IMR-90 (cell line): ENCODE data around the gene MGST2. TPM values are rescaled to one million over a fixed set of nuclear protein-coding genes. Genes with fewer than 3 reads are reported as not detected.

Experiments used
- ATAC-seq: fragments of 200-7000 bp; cut with Tn5 transposase; 2 replicates; pipeline ENCODE4 v1.9.1; 2020; ENCODE audit warnings: low read depth, mild to moderate bottlenecking, moderate library complexity
- BruUV-seq: library from RNA; stranded (reverse); fragments of 400-500 nt; replicated peaks from 2 replicates; lab custom pipeline; 2021; lab: Mats Ljungman, UMichigan
- CTCF ChIA-PET: fragments of 300-600 bp; formaldehyde crosslinking; extraction: SDS; loops from one replicate; lab custom pipeline; 2021; ENCODE audit warnings: antibody characterized with exemption; lab: Yijun Ruan, JAX
- POLR2A ChIA-PET: fragments of 300-600 bp; sonication (Branson Sonifier 250); formaldehyde crosslinking; loops from one replicate; lab custom pipeline; 2022; ENCODE audit warnings: antibody characterized with exemption; ENCODE audit not compliant: unreplicated experiment; lab: Charles Lee
- DNase-seq: peaks from one replicate; pipeline ENCODE4 v3.0.0; 2013
- H2AFZ ChIP-seq: replicated peaks from 2 replicates; pipeline ENCODE3; 2013; ENCODE audit warnings: low read length, mild to moderate bottlenecking; ENCODE audit not compliant: poor library complexity
- H2AK5ac ChIP-seq: 2 replicates; pipeline ENCODE4 v1.6.1; 2013; ENCODE audit warnings: low read depth, low read length, inconsistent platforms
- H2AK9ac ChIP-seq: replicated peaks from 2 replicates; pipeline ENCODE3; 2013; ENCODE audit warnings: mild to moderate bottlenecking, low read depth, low read length, moderate library complexity; ENCODE audit not compliant: poor library complexity
- H2BK120ac ChIP-seq: 2 replicates; pipeline ENCODE4 v1.6.1; 2013; ENCODE audit warnings: low read depth, low read length, inconsistent platforms
- H2BK15ac ChIP-seq: 3 replicates; pipeline ENCODE4 v1.6.1; 2013; ENCODE audit warnings: low read depth, low read length, inconsistent platforms
- H2BK20ac ChIP-seq: 2 replicates; pipeline ENCODE4 v1.6.1; 2013; ENCODE audit warnings: low read depth, mild to moderate bottlenecking, inconsistent platforms, low read length, moderate library complexity
- H2BK5ac ChIP-seq: 2 replicates; pipeline ENCODE4 v1.6.1; 2013; ENCODE audit warnings: mild to moderate bottlenecking, low read depth, low read length, inconsistent platforms; ENCODE audit not compliant: poor library complexity, severe bottlenecking
- H3K14ac ChIP-seq: replicated peaks from 2 replicates; pipeline ENCODE4 v1.6.1; 2013; ENCODE audit warnings: low read depth, low read length, inconsistent platforms
- H3K18ac ChIP-seq: 2 replicates; pipeline ENCODE4 v1.6.1; 2013; ENCODE audit warnings: low read depth, low read length, control low read depth
- H3K23ac ChIP-seq: 2 replicates; pipeline ENCODE4 v1.6.1; 2013; ENCODE audit warnings: low read depth, low read length, inconsistent platforms
- H3K27ac ChIP-seq: 2 replicates; pipeline ENCODE4 v1.5.1; 2013; ENCODE audit warnings: mild to moderate bottlenecking, control low read depth, low read length; ENCODE audit not compliant: insufficient read depth
- H3K27me3 ChIP-seq: 2 replicates; pipeline ENCODE4 v1.6.1; 2013; ENCODE audit warnings: low read length; ENCODE audit not compliant: control insufficient read depth, insufficient read depth
- H3K36me3 ChIP-seq: 2 replicates; pipeline ENCODE4 v1.6.1; 2013; ENCODE audit warnings: low read length, mixed read lengths; ENCODE audit not compliant: control insufficient read depth, insufficient read depth
- H3K4ac ChIP-seq: 2 replicates; pipeline ENCODE4 v1.6.1; 2013; ENCODE audit warnings: low read depth, low read length, inconsistent platforms
- H3K4me1 ChIP-seq: 2 replicates; pipeline ENCODE4 v1.6.1; 2013; ENCODE audit warnings: low read length, mixed read lengths; ENCODE audit not compliant: control insufficient read depth, insufficient read depth
- H3K4me2 ChIP-seq: 2 replicates; pipeline ENCODE4 v1.6.1; 2013; ENCODE audit warnings: low read depth, mild to moderate bottlenecking, control low read depth, low read length, moderate library complexity
- H3K4me3 ChIP-seq: 2 replicates; pipeline ENCODE4 v1.5.1; 2013; ENCODE audit warnings: low read depth, mild to moderate bottlenecking, control low read depth, low read length, moderate library complexity; ENCODE audit not compliant: insufficient read depth
- H3K56ac ChIP-seq: 2 replicates; pipeline ENCODE4 v1.6.1; 2013; ENCODE audit warnings: low read length, inconsistent platforms; ENCODE audit not compliant: insufficient read depth; ENCODE audit errors: extremely low read depth
- H3K79me1 ChIP-seq, 2 experiments: 2 replicates each; pipeline ENCODE4 v1.6.1; 2013; ENCODE audit warnings: low read length in 2 of 2, inconsistent platforms in 1 of 2, low read depth in 1 of 2
- H3K9ac ChIP-seq: 2 replicates; pipeline ENCODE4 v1.6.1; 2013; ENCODE audit warnings: low read depth, low read length, control low read depth
- H3K9me1 ChIP-seq: 2 replicates; pipeline ENCODE4 v1.6.1; 2013; ENCODE audit warnings: low read length, inconsistent platforms; ENCODE audit not compliant: insufficient read depth
- H3K9me3 ChIP-seq: 2 replicates; pipeline ENCODE4 v1.6.1; 2013; ENCODE audit warnings: low read length; ENCODE audit not compliant: control insufficient read depth, insufficient read depth
- H4K20me1 ChIP-seq: 2 replicates; pipeline ENCODE4 v1.6.1; 2013; ENCODE audit warnings: low read length, inconsistent platforms; ENCODE audit not compliant: insufficient read depth
- H4K5ac ChIP-seq: 2 replicates; pipeline ENCODE4 v1.6.1; 2013; ENCODE audit warnings: mild to moderate bottlenecking, low read depth, low read length, control low read depth
- H4K8ac ChIP-seq, 2 experiments: 2 replicates each; pipeline ENCODE4 v1.6.1; 2013; ENCODE audit warnings: low read depth in 2 of 2, low read length in 2 of 2, control low read depth in 1 of 2, inconsistent platforms in 1 of 2
- H4K91ac ChIP-seq: 2 replicates; pipeline ENCODE4 v1.6.1; 2013; ENCODE audit warnings: low read depth, low read length, inconsistent platforms; ENCODE audit not compliant: insufficient read depth
- MAFK ChIP-seq: IDR thresholded peaks from 2 replicates; pipeline ENCODE4 v1.6.1; 2012; ENCODE audit warnings: low read depth, low read length, improper control_type of control experiment
- RAD21 ChIP-seq: IDR thresholded peaks from 2 replicates; pipeline ENCODE4 v1.6.1; 2012; ENCODE audit warnings: low read length, improper control_type of control experiment
- SMC3 ChIP-seq: fragments of 150-350 bp; IDR thresholded peaks from 2 replicates; pipeline ENCODE4 v1.6.1; 2016; ENCODE audit warnings: low read depth, mild to moderate bottlenecking, antibody characterized with exemption, low read length, moderate library complexity
- WGBS, 2 experiments: methylation state at CpG; one replicate each; pipeline versions ENCODE4 v1.1.5 to v1.1.7; 2013; ENCODE audit warnings: missing lambda C conversion rate in 2 of 2; ENCODE audit not compliant: insufficient read length in 1 of 2; ENCODE audit errors: extremely low coverage in 2 of 2; 5-methylcytosine and 5-hydroxymethylcytosine counted together
- dilution Hi-C: fragments of 300-500 bp; cut with HindIII; formaldehyde crosslinking; loops from one replicate; pipeline ENCODE4 v1.14.3; 2018; ENCODE audit warnings: low sequenced_read_pairs; ENCODE audit not compliant: unreplicated experiment
- in situ Hi-C: fragments of 300-500 bp; cut with MboI; formaldehyde crosslinking; loops from 3 replicates; pipeline ENCODE4 v1.14.3; 2019; ENCODE audit warnings: low sequenced_read_pairs, inconsistent platforms, mixed read lengths
- intact Hi-C: fragments of 100-400 bp; cut with micrococcal nuclease; formaldehyde crosslinking; loops from 2 replicates; pipeline ENCODE4 v1.10.0; 2022
- polyA plus RNA-seq, 3 experiments: library from polyadenylated mRNA; depleted of rRNA; stranded (reverse); fragments of >200 nt; gene quantifications; 2 replicates each; pipeline ENCODE4 v1.2.3, GENCODE V29; 2012; ENCODE audit warnings: low replicate concordance in 1 of 3
- total RNA-seq: library from RNA; depleted of rRNA; stranded (reverse); fragments of >200 nt; gene quantifications from 2 replicates; pipeline ENCODE4 v1.2.3, GENCODE V29; 2012
- TF ChIP-seq, protein P1 (sequence below): fragments of 150-350 bp; IDR thresholded peaks from 2 replicates; pipeline ENCODE4 v1.6.1; 2016; ENCODE audit warnings: low read depth, mild to moderate bottlenecking, low read length, moderate library complexity, borderline replicate concordance
- TF ChIP-seq, protein P2 (sequence below): conservative IDR thresholded peaks from 2 replicates; pipeline ENCODE4 v1.5.1; 2012; ENCODE audit warnings: mild to moderate bottlenecking, low read depth, low read length, improper control_type of control experiment

The MGST2 gene
- total and polyA plus RNA-seq, 2 of the 4 experiments (the other 2 are of a cell fraction): 4.8 to 10.5 TPM

DNA sequence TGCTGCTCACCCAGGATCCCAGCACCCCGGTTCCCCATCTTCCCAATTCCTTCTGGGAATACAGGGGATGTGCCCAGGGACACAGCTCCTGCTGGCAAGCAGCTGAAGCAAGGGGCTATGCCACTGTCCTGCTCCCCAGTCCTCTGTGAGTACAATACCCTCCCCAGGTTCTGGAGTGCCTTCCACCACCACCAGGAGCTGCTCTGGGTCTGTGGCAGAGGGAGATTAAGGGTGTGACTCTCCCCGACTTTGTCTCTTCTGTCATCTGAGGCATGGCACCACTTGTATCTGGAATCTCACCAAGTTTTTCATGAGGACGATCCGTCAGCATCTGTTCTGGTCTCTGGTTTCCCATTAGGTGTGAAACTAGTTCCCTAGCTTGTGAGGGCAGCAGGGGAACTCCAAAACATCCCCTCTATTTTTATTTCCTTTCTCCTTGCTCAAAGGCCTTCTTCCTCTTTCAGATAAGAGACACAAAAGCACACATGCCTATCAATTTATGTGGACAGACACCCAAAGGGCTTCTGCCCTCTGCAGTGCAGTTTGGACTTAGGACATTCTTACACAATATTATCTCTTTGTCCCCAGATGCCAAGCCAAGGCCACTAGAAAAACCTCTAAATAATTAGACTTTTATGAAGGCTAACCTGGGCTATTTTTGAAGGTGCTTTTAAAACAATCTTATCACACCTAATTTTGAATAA lies 26.8 kb downstream of the MGST2 start:
- Histone ChIP-seq H3K4me1 (peaks cover 1% of the 10 kb centered on the region; the same call in 1 of the 2 replicates), H3K36me3 (no peaks in the 10 kb centered on the region), H3K18ac (no peak overlapping the region), H4K91ac (no peak overlapping the region), H3K14ac (no peak overlapping the region), H2AK5ac (no peak overlapping the region), H4K5ac (no peak overlapping the region), H3K23ac (no peak overlapping the region), H3K27me3 (no peaks in the 10 kb centered on the region), H4K20me1 (no peaks in the 10 kb centered on the region), H3K9me3 (no peaks in the 10 kb centered on the region; the same call in 1 of the 2 replicates), H3K4me3 (no peak overlapping the region), H3K27ac (no peak overlapping the region), H2BK120ac (no peak overlapping the region), H2BK5ac (no peak overlapping the region), H2BK20ac (no peak overlapping the region), H3K56ac (no peak overlapping the region), H3K4ac (no peak overlapping the region), H2AK9ac (no peak overlapping the region), H2AFZ (no peak overlapping the region), H3K4me2 (no peak overlapping the region), H3K9me1 (no peaks in the 10 kb centered on the region), H3K9ac (no peak overlapping the region), H4K8ac (no peak overlapping the region), H2BK15ac (no peak overlapping the region), H3K79me1 (no peaks in the 10 kb centered on the region)
- dilution Hi-C loops: no loop called here
- ChIA-PET CTCF (no interaction called here), POLR2A (no interaction called here)
- no TSS peak for BruUV-seq
- ATAC-seq (no peak), DNase-seq (no peak)
- in situ Hi-C loops: no loop called here
- intact Hi-C loops: no loop called here
- TF ChIP-seq SMC3: 0 out of 2 replicates have a peak, but pooled peaks have one; percentile 6
- peak; percentile 23; the same call in 1 of the 2 replicates for TF ChIP-seq RAD21
- TF ChIP-seq MAFK: no peak
- TF ChIP-seq, protein P1, sequence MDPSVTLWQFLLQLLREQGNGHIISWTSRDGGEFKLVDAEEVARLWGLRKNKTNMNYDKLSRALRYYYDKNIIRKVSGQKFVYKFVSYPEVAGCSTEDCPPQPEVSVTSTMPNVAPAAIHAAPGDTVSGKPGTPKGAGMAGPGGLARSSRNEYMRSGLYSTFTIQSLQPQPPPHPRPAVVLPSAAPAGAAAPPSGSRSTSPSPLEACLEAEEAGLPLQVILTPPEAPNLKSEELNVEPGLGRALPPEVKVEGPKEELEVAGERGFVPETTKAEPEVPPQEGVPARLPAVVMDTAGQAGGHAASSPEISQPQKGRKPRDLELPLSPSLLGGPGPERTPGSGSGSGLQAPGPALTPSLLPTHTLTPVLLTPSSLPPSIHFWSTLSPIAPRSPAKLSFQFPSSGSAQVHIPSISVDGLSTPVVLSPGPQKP: no peak
- TF ChIP-seq, protein P2, sequence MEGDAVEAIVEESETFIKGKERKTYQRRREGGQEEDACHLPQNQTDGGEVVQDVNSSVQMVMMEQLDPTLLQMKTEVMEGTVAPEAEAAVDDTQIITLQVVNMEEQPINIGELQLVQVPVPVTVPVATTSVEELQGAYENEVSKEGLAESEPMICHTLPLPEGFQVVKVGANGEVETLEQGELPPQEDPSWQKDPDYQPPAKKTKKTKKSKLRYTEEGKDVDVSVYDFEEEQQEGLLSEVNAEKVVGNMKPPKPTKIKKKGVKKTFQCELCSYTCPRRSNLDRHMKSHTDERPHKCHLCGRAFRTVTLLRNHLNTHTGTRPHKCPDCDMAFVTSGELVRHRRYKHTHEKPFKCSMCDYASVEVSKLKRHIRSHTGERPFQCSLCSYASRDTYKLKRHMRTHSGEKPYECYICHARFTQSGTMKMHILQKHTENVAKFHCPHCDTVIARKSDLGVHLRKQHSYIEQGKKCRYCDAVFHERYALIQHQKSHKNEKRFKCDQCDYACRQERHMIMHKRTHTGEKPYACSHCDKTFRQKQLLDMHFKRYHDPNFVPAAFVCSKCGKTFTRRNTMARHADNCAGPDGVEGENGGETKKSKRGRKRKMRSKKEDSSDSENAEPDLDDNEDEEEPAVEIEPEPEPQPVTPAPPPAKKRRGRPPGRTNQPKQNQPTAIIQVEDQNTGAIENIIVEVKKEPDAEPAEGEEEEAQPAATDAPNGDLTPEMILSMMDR: peak; percentile 20; the same call in 1 of the 2 replicates
- WGBS, 2 experiments: no CpG with 5 or more reads among the region's 4 CpGs
